Uterus (tissue), 2 donors: ENCODE measurements around the gene UBE2D3.

Source experiments
- POLR2A ChIP-seq, 2 donors: fragments of 450-650 bp; IDR thresholded peaks; one replicate each; pipeline ENCODE4 v1.6.1; 2016; ENCODE audit warnings: antibody characterized with exemption in 2 of 2, mild to moderate bottlenecking in 1 of 2, moderate library complexity in 1 of 2
- TF ChIP-seq, protein P1 (sequence below), 4 experiments: fragments of 200-600 bp in 2 of 4; fragments of 450-650 bp in 2 of 4; sonication (generic) in 2 of 4; IDR thresholded peaks; one replicate each; pipeline ENCODE4 v1.5.1; 2016 to 2019; ENCODE audit warnings: antibody characterized with exemption in 4 of 4, mild to moderate bottlenecking in 2 of 4, moderate library complexity in 1 of 4

- no peak for TF ChIP-seq POLR2A (IDR thresholded peaks at IDR 0.05)
- TF ChIP-seq, protein P1, sequence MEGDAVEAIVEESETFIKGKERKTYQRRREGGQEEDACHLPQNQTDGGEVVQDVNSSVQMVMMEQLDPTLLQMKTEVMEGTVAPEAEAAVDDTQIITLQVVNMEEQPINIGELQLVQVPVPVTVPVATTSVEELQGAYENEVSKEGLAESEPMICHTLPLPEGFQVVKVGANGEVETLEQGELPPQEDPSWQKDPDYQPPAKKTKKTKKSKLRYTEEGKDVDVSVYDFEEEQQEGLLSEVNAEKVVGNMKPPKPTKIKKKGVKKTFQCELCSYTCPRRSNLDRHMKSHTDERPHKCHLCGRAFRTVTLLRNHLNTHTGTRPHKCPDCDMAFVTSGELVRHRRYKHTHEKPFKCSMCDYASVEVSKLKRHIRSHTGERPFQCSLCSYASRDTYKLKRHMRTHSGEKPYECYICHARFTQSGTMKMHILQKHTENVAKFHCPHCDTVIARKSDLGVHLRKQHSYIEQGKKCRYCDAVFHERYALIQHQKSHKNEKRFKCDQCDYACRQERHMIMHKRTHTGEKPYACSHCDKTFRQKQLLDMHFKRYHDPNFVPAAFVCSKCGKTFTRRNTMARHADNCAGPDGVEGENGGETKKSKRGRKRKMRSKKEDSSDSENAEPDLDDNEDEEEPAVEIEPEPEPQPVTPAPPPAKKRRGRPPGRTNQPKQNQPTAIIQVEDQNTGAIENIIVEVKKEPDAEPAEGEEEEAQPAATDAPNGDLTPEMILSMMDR (IDR thresholded peaks at IDR 0.05), result no peak
Observed at GRCh38 chr4:102862016-102862415, 34.7 kb upstream of the UBE2D3 start.
